ENCODE results near the gene ENDOD1.

The ENDOD1 gene

GRCh38 chr11:95067039-95067840 is 22.4 kb upstream of the ENDOD1 start:
- H3K4me3 ChIP-seq = peak overlapping the region; percentile 84
- peak; percentile 93 for DNase-seq (ENCODE audit: low spot score)
- peak; percentile 24 for TF ChIP-seq CTCF (IDR thresholded peaks at IDR 0.05)
- peak overlapping the region; percentile 95 to 99 for H3K27ac ChIP-seq

- Histone ChIP-seq H3K27ac (peak overlapping the region; percentile 95 to 99), H3K4me3 (peak overlapping the region; percentile 84)
- TF ChIP-seq CTCF (IDR thresholded peaks at IDR 0.05) = no peak
- DNase-seq (ENCODE audit: low spot score) = no peak
Measured at GRCh38 chr11:95067841-95068219, 21.8 kb upstream of the ENDOD1 start.

GRCh38 chr11:95068549-95068948 is 21.1 kb upstream of the ENDOD1 start:
- H3K27ac ChIP-seq = peak overlapping the region; percentile 95 to 99
- TF ChIP-seq CTCF (IDR thresholded peaks at IDR 0.05) = no peak
- peak overlapping the region; percentile 84 for H3K4me3 ChIP-seq
- DNase-seq (ENCODE audit: low spot score) = peak; percentile 89

- no peak for TF ChIP-seq CTCF (IDR thresholded peaks at IDR 0.05)
- no peak overlapping the region for H3K27ac ChIP-seq
- H3K4me3 ChIP-seq = no peak overlapping the region
- no peak for DNase-seq (ENCODE audit: low spot score)
Measured at GRCh38 chr11:95070471-95070870, 19.2 kb upstream of the ENDOD1 start.

- no peak for DNase-seq (ENCODE audit: low spot score)
- Histone ChIP-seq H3K4me3 (no peak overlapping the region), H3K27ac (no peak overlapping the region)
- TF ChIP-seq CTCF (IDR thresholded peaks at IDR 0.05) = no peak
Measured at GRCh38 chr11:95072948-95073347, 16.7 kb upstream of the ENDOD1 start.

- no peak for TF ChIP-seq CTCF (IDR thresholded peaks at IDR 0.05)
- H3K27ac ChIP-seq = peak overlapping the region; percentile 28 to 67
- DNase-seq (ENCODE audit: low spot score) = no peak
- peak overlapping the region; percentile 11 for H3K4me3 ChIP-seq
Measured at GRCh38 chr11:95074792-95075563, 14.7 kb upstream of the ENDOD1 start.
